ENCODE measurements around the gene CELF5.
"Not testable (repeated sequence)": the region's sequence is repeated elsewhere in the genome, so short reads cannot be mapped to it uniquely, and the experiment has no call there.

The CELF5 gene

GRCh38 chr19:3208317-3209207, 15.9 kb upstream of the CELF5 start:
- DNase-seq = no peak

- no peak for DNase-seq
Observed at GRCh38 chr19:3210347-3211017, 14.0 kb upstream of the CELF5 start.

GRCh38 chr19:3211191-3211590, 13.3 kb upstream of the CELF5 start:
- DNase-seq = no peak

GRCh38 chr19:3213159-3213558, 11.3 kb upstream of the CELF5 start:
- no peak for DNase-seq

GRCh38 chr19:3216874-3217273, 7.6 kb upstream of the CELF5 start:
- DNase-seq = no peak

- no peak for DNase-seq
Observed at GRCh38 chr19:3220576-3220975, 3.9 kb upstream of the CELF5 start.

GRCh38 chr19:3221576-3221975, 2.9 kb upstream of the CELF5 start:
- not testable (repeated sequence) for DNase-seq

GRCh38 chr19:3222709-3223108, 1.8 kb upstream of the CELF5 start:
- no peak for DNase-seq

GRCh38 chr19:3225169-3225485, 666 bp downstream of the CELF5 start:
- DNase-seq = no peak

GRCh38 chr19:3225677-3226093, 1.2 kb downstream of the CELF5 start:
- no peak for DNase-seq

- DNase-seq = no peak
Observed at GRCh38 chr19:3227054-3227626, 2.7 kb downstream of the CELF5 start.

- no peak for DNase-seq
Observed at GRCh38 chr19:3229346-3229743, 4.9 kb downstream of the CELF5 start.

GRCh38 chr19:3229888-3230496, 5.5 kb downstream of the CELF5 start:
- no peak for DNase-seq

- DNase-seq = no peak
Observed at GRCh38 chr19:3231288-3231687, 6.8 kb downstream of the CELF5 start.

- DNase-seq = no peak
Observed at GRCh38 chr19:3233116-3233515, 8.7 kb downstream of the CELF5 start.

GRCh38 chr19:3233831-3234230, 9.4 kb downstream of the CELF5 start:
- DNase-seq = no peak

GRCh38 chr19:3234800-3235199, 10.3 kb downstream of the CELF5 start:
- DNase-seq = no peak

- not testable (repeated sequence) for DNase-seq
Observed at GRCh38 chr19:3235604-3236003, 11.1 kb downstream of the CELF5 start.

GRCh38 chr19:3236272-3236671, 11.8 kb downstream of the CELF5 start:
- DNase-seq = no peak

GRCh38 chr19:3238066-3238561, 13.7 kb downstream of the CELF5 start:
- DNase-seq = no peak

GRCh38 chr19:3239367-3239766, 14.9 kb downstream of the CELF5 start:
- no peak for DNase-seq

GRCh38 chr19:3243819-3244700, 19.6 kb downstream of the CELF5 start:
- no peak for DNase-seq
